Stimulated activated CD8-positive, alpha-beta memory T cell treated with anti-CD3 and anti-CD28 coated beads, Interleukin-15, amount 100 ng/mL, for 24 hours (primary cell): Measurements from ENCODE around the gene CCL13.

Experiments used
- DNase-seq: peaks from one replicate; pipeline ENCODE4 v3.0.0-alpha.2; 2020; ENCODE audit warnings: low read depth

Gene CCL13

GRCh38 chr17:34363183-34363661 is 6.9 kb downstream of the CCL13 start, which contains the start of gene CCL1:
TSS of gene CCL1 (minus strand) at chr17:34363233. CDS start at chr17:34363161, 72 bp downstream.
- DNase-seq: no peak

DNA sequence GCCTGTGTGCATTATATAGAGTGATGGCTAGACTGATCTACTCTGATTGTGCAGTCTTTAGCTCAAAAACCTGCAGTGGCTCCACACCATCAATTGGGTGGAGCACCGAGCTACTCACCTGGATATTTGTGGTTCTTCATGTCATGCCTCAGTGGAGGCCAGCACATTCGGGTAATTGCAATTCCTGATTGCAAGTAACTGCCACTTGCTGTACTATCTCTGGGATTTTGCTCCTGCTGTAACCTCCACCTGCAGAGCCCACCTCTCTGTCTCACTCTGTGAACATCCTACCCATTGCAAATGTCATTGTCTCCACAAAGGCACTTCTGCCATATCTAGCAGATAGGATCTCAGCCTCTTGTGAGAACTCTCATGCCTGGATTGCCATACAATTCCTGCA is 8.5 kb downstream of the CCL13 start:
- no peak for DNase-seq

DNA sequence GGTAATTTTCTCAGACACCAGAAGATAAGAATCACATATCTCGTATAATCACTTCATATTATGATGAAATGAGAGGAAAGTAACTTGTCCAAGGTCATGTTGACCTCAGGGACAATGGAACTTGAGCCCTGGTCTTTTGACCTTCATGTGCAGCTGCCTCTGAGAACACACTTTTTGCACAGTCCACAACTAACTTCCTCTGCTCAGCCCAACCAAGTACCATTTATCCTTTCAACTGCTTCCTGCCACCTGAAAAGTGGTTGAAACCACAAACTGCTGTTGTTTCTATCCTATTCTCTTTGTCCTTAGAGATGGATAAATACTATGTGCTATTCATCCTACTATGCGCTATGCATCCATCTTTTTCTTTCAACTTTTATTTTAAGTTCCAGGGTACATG is 9.1 kb downstream of the CCL13 start:
- no peak for DNase-seq

- DNase-seq: no peak
Measured at GRCh38 chr17:34366010-34366409, 9.7 kb downstream of the CCL13 start.

- DNase-seq: no peak
Measured at GRCh38 chr17:34366529-34367107, 10.3 kb downstream of the CCL13 start.

- no peak for DNase-seq
Measured at GRCh38 chr17:34367486-34368195, 11.4 kb downstream of the CCL13 start.

GRCh38 chr17:34368196-34368945 is 12.1 kb downstream of the CCL13 start:
- DNase-seq: no peak

GRCh38 chr17:34368946-34369500 is 12.7 kb downstream of the CCL13 start:
- no peak for DNase-seq

DNA sequence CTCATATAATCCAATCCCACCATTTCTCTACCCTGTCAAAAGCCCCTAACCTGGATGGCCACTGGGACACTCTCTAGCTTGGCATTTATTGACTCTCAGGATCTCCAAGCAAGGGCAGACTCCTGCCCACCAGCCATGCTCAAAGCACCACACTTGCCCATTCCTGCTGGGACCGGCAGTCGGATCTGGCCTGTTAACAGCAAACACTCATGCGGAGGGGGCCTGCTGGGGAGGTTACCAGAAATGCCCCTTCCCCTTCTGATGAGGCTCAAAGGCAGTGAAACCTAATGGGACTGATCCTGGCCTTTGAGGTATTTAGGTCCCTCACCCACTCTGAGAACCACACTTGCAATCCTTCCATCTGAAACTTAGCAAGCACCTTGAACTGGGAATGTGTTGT is 13.3 kb downstream of the CCL13 start:
- no peak for DNase-seq

- DNase-seq: no peak
Measured at GRCh38 chr17:34370376-34370996, 14.2 kb downstream of the CCL13 start.

- no peak for DNase-seq
Measured at GRCh38 chr17:34370997-34371395, 14.7 kb downstream of the CCL13 start.

- DNase-seq: no peak
Measured at GRCh38 chr17:34371405-34372100, 15.3 kb downstream of the CCL13 start.

DNA sequence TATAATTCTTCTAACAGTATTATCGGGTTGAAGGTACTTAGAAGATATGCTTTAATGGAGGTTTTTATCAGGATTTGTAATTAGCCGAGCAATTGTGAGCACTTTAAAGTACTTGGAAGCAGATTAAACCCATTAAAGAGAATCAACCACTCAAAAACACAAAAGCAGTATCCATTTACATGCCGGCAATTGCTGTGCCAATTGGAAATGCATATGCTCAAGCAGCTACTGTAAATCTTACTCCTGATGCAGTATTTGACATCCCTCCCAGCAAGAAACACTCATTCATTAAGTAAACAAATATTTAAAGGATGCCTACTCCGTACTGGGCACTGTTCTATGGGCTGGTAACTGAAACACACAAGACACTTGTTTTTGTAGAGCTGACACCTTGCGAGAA is 18.2 kb downstream of the CCL13 start:
- DNase-seq: no peak

DNA sequence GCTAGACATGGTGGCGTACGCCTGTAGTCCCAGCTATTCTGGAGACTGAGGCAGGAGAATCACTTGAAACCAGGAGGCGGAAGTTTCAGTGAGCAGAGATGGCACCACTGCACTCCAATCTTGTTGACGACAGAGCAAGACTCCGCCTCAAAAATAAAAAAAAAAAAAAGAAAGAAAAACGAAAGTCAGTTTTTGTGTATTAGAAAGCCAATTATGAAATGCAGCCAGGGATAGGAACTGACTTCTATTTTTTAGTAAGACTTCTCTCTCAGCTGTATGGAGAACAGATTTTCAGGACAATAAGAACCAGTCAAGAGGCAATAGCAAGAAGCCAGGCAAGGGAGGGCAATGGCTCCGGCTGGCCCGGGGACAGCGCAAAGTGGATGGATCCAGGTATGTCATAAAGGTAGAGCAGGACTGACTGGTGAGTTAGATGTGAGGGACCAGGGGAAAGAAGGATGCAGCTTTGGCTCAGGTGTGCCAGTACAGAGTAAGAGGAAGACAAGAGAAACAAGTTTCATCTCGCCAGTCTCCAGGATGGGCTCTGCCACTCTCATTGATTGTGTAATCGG is 19.2 kb downstream of the CCL13 start:
- no peak for DNase-seq

- no peak for DNase-seq
Measured at GRCh38 chr17:34377078-34377823, 21.0 kb downstream of the CCL13 start.

GRCh38 chr17:34378664-34379101 is 22.4 kb downstream of the CCL13 start:
- DNase-seq: no peak

- DNase-seq: no peak
Measured at GRCh38 chr17:34379868-34380267, 23.6 kb downstream of the CCL13 start.

DNA sequence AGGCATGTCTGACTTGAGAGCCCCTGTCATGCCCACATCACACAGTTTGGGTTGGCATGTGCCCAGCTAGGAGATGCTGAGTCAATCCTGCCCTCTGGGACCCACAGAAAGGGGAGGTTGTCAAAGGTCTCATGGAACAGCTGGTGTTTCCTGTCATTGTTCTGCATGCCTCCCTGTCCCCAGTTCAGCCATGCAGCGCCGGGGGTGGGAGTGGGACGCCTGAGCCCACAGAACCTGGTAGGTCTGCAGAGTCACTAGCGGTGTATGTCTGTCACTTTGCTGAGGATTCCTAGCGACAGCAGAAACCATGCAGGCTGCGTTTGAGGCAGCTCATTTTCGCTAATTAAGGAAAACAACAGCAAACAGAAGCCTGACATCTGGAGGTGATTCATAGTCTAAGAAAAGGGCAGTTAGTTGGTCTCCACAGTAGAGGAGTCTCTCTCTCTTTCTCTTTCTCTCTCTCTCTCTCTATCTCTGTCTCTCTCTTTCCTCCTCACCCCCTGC is 26.4 kb downstream of the CCL13 start:
- peak; percentile 8 for DNase-seq

DNA sequence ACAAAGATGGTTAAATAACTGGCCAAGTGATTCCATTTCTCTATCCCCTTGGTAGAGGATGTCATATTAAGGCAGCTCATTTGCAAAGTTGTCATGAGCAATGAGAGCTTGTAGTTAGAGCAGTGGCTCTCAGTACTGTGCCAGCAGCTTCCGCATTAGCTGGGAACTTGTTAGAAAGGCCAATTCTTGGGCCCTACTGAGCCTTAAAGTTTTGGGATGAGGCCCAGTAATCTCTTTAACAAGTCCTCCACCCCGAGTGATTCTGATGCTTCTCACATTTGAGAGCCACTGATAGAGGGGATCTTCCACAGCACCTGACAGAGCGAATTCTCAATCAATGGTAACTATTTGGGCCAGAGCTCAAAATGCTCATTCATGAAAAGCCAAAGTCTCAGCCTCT is 26.9 kb downstream of the CCL13 start:
- no peak for DNase-seq

- no peak for DNase-seq
Measured at GRCh38 chr17:34384271-34384670, 28.0 kb downstream of the CCL13 start.
